ELF-1 (cell line): ENCODE data around the gene TTI1.

Experiments used
- DNase-seq: peaks from one replicate; pipeline ENCODE4 v3.0.0-alpha.2; 2016; ENCODE audit warnings: low read depth, low spot score

Gene TTI1

DNA sequence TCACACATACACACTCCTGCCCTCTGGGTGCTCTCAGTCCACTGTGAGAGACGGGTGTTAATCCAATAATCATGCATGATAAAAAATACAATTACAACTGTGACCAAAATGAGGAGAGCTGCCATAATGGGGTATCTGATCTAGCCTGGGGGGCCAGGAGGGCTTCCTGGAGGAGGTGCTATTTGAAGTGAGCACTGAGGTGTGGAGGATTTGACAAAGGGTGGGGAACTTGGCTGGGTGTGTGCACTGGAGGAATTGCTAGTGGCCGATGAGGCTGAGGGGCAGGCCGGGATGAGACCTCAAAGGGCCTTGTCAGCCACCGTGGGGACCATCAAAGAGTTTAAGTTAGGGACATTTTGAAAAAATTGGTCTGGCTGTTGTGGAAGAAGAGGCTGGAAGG lies 95.6 kb downstream of the TTI1 start:
- DNase-seq = no peak

DNA sequence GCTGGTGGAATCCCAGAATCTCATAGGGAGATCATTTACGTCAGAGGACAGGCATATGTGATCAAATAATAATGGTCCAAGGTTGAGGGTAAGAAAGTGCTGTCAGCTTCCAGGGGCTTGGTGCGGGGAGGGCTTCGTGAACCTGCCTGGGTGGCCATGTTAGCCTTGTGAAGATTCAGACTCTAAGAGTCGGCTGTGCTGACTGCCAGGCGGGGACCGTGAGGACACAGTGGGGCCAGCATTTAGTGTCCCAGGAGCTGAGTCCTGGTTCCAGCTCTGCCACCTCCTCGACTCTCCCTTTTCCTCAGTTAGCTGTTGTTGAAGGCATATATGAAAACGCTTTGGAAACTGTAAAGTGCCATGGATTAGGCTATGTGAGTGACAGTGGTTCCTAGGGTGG lies 96.8 kb downstream of the TTI1 start:
- no peak for DNase-seq

DNA sequence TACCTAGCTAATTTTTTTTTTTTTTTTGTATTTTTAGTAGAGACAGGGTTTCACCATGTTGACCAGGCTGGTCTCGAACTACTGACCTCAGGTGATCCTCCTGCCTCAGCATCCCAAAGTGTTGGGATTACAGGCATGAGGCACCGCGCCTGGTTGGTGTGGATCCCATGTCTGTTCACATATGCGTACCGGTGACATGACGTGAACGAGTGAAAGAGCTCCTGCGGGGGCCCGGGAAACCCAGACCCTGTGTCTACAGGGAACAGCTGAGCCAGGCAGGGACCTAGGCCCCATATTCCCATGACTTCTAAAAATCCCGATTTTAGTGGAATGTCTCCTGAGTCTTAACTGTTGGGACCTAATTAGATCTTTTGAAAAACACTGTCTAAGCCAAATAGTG lies 97.2 kb downstream of the TTI1 start:
- DNase-seq = no peak

DNA sequence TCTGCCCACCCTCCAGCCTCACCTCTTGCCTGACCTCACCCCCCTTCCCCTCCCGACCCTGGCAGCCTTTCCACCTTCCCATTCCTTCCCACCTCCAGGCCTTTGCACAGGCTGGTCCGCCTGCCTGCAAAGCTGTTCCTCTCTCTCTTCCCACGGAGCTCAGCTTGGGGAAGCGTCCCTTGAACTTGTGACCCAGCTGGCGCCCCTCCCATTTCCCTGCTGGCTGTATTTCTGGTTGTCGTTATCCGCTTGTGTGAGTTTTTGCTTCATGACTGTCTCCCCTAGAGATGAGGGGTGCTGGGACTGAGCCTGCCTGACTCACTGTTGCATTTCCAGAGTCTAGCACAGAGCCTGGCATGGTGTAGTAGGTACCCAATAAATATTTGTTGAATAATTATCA lies 97.8 kb downstream of the TTI1 start:
- no peak for DNase-seq

GRCh38 chr20:37934634-37935375 lies 98.5 kb downstream of the TTI1 start:
- DNase-seq = no peak

GRCh38 chr20:37933786-37934633 lies 99.2 kb downstream of the TTI1 start:
- no peak for DNase-seq
